ENCODE measurements around the gene RXRB. TPM values are rescaled to one million over a fixed set of nuclear protein-coding genes. Genes with fewer than 3 reads are reported as not detected.

The RXRB gene
- total RNA-seq, 2 experiments from 2014 or later = 40.9 to 41.4 TPM

DNA sequence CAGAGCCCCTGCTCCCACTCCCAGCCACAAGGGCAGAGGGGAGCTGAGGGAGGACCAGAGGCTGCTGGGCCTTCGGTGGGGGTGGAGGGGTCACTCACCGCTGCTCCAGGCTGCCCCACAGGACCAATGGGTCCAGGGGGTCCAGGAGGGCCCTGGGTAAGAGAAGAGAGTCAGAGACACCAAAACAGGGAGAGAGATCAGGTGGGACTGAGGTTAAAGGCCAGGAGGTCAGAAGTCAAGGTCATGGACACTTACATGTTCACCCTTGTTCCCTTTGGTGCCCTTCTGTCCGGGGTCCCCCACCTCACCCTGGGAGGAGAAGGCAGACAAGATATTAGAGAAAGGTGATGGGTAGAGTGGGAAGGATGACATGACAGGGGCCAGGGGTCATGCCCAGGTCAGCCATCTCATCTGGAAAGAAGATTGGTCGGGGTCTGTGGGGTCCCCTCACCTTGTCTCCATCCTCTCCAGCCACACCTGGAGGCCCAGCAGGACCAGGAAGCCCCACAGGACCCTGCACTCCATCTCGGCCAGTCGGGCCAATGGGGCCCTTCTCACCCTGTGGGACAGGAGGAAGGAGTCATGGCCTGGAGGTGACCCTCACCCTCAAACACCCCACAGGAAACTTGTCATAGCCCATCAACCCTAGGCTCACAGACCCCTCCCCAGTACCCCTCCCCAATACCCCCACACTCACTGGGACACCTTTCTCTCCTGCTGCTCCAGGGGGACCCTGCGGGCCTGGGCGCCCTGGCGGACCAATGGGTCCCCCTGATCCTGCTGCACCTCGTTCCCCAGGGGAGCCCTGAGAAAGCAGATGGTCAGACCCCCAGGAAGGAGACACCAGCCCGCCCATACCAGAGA, 29.2 kb downstream of the RXRB start:
- Mint-ChIP-seq H3K4me1 (ENCODE audit: low read depth) (no peaks in the 10 kb centered on the region), H3K4me3 (no peak overlapping the region), H3K27me3 (peaks cover 7% of the 10 kb centered on the region), H3K9me3 (no peaks in the 10 kb centered on the region), H3K27ac (no peak overlapping the region), H3K36me3 (no peaks in the 10 kb centered on the region)
- intact Hi-C loops (cut with micrococcal nuclease) = no loop called here
- ChIA-PET CTCF (interaction anchor here (1.3 to 4.0 kb wide), 2 partner anchors 10 kb away, joined by 3 to 18 read pairs; no protein-coding TSS in a partner anchor), POLR2A (no interaction called here)
- no peak for DNase-seq

DNA sequence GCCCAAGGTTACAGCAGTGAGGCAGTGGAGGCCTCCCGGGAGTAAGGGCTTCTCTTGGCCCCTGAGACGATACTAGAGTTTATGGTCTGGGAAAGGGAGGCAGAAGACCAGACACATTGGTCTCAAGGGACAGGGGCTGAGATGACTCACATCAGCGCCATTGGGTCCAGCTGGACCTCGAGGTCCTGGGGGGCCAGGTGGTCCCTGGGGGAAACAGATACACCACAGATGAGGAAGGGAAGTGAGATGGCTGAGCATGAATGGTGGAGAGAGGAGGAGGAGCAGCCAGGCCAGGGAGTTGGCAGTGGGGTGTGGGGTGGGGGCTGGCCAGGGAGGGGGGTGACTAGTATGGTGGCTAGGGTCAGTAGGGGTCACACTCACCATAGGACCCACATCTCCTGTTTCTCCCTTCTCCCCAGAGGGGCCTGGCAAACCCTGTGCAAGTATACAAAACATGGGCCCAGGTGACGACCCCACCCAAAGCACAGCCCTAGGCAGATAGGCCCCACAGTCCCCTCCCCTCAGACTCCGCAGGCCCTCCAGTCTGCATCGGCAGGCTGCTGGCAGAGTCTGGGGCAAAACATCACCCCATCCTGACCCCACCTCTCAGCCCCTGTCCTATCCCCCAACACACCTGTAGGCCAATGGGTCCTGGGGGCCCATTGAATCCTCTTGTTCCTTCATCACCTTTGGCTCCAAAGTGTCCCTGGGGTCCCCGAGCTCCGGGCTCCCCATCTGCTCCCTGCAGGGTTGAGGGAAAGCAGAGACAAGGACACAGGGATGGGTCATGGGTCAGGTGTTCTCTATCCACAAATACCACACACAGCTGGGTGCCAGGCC, 30.1 kb downstream of the RXRB start:
- ChIA-PET POLR2A (no interaction called here), CTCF (interaction anchor here (1.3 kb wide), 1 partner anchor 9 kb away, joined by 3 read pairs; no protein-coding TSS in a partner anchor)
- Mint-ChIP-seq H3K36me3 (no peaks in the 10 kb centered on the region), H3K4me1 (ENCODE audit: low read depth) (no peaks in the 10 kb centered on the region), H3K27me3 (peaks cover 5% of the 10 kb centered on the region), H3K9me3 (no peaks in the 10 kb centered on the region), H3K4me3 (no peak overlapping the region), H3K27ac (no peak overlapping the region)
- intact Hi-C loops (cut with micrococcal nuclease) = no loop called here
- DNase-seq = no peak

DNA sequence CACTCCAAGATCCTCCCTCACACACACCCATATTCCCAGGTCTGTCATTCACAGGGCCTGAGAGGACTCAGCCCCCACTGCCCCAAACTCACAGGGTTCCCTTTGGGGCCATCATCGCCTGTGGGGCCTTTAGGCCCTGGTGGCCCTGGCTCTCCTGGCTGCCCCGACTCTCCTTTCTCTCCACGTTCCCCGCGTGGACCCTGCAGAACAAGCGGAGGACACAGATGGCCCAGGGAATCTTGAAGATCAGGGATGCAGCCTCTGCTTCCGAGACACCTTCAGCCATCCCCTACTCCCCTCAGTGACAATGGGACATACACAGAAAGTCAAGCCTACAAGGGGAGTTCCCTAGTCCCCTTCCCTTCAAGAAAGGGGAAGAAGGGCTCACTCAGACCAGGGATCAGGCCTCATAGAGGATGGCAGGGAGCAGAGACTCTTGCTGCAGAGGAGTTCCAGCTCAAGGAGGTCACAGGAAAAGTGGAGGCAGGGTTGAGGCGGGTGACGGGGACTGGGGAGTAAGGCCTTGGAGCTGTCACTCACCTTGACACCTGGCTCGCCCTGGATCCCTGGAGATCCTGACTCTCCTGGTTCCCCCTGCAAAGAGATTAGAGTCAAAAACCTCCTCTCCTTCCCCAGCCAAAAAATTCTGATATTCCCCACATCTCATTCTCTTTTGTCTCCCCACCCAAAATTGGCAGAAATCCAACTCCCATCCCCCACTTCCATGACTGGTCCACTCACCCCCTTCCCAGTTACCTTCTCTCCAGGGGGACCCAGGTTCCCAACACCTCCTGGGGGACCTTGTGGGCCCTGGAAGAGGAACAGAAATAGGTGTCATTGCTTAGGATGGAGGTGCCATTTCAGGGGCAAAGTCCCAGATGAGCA, 30.9 kb downstream of the RXRB start:
- no peak for DNase-seq
- no peaks in the 10 kb centered on the region for H3K4me1 Mint-ChIP-seq (ENCODE audit: low read depth)
- H3K9me3 Mint-ChIP-seq = no peaks in the 10 kb centered on the region
- intact Hi-C loops (cut with micrococcal nuclease) = no loop called here
- ChIA-PET POLR2A (no interaction called here), CTCF (interaction anchor here (1.3 kb wide), 1 partner anchor 8 kb away, joined by 3 read pairs; no protein-coding TSS in a partner anchor)
- H3K27me3 Mint-ChIP-seq = peaks cover 5% of the 10 kb centered on the region
- H3K27ac Mint-ChIP-seq = no peak overlapping the region
- no peaks in the 10 kb centered on the region for H3K36me3 Mint-ChIP-seq
- H3K4me3 Mint-ChIP-seq = no peak overlapping the region

DNA sequence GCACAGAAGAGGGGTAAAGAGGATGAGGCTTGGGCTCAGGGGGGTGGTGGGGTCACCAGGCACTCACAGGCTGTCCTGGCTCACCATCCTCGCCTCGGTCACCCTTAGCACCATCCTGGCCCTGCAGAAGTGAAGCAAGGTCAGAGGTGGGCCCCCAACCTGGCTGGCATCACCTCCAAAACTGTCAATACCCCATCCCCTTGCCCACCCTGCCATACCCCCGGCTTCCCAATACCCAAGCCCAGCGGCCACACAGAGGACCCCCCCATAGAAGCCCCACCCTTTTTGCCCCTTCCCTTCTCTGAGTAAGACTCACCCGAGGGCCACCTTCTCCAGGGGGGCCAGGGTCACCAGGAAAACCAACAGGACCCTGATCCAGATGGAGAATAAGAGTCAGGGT, 31.8 kb downstream of the RXRB start:
- no peaks in the 10 kb centered on the region for H3K4me1 Mint-ChIP-seq (ENCODE audit: low read depth)
- CTCF ChIA-PET = no interaction called here
- peaks cover 7% of the 10 kb centered on the region for H3K27me3 Mint-ChIP-seq
- H3K4me3 Mint-ChIP-seq = no peak overlapping the region
- no peaks in the 10 kb centered on the region for H3K9me3 Mint-ChIP-seq
- POLR2A ChIA-PET = no interaction called here
- DNase-seq = no peak
- no peak overlapping the region for H3K27ac Mint-ChIP-seq
- H3K36me3 Mint-ChIP-seq = no peaks in the 10 kb centered on the region
- intact Hi-C loops (cut with micrococcal nuclease) = no loop called here

DNA sequence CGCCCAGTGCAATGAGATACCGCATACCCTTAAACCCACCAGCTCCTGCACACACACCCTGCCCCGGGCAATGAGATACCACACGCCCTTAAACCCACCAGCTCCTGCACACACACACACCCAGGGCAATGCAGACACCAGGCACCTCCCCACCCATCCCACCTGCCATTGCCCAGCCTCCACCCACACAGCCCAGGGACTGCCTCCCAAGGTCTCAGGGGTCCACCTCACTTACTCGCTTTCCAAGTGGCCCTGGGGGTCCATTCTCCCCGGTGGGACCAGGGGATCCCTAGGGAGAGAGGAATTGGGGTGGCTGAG, 32.2 kb downstream of the RXRB start:
- no peaks in the 10 kb centered on the region for H3K4me1 Mint-ChIP-seq (ENCODE audit: low read depth)
- H3K27me3 Mint-ChIP-seq = peaks cover 6% of the 10 kb centered on the region
- intact Hi-C loops (cut with micrococcal nuclease) = no loop called here
- POLR2A ChIA-PET = no interaction called here
- no peaks in the 10 kb centered on the region for H3K36me3 Mint-ChIP-seq
- H3K4me3 Mint-ChIP-seq = no peak overlapping the region
- no peak for DNase-seq
- H3K27ac Mint-ChIP-seq = no peak overlapping the region
- H3K9me3 Mint-ChIP-seq = no peaks in the 10 kb centered on the region
- CTCF ChIA-PET = no interaction called here

DNA sequence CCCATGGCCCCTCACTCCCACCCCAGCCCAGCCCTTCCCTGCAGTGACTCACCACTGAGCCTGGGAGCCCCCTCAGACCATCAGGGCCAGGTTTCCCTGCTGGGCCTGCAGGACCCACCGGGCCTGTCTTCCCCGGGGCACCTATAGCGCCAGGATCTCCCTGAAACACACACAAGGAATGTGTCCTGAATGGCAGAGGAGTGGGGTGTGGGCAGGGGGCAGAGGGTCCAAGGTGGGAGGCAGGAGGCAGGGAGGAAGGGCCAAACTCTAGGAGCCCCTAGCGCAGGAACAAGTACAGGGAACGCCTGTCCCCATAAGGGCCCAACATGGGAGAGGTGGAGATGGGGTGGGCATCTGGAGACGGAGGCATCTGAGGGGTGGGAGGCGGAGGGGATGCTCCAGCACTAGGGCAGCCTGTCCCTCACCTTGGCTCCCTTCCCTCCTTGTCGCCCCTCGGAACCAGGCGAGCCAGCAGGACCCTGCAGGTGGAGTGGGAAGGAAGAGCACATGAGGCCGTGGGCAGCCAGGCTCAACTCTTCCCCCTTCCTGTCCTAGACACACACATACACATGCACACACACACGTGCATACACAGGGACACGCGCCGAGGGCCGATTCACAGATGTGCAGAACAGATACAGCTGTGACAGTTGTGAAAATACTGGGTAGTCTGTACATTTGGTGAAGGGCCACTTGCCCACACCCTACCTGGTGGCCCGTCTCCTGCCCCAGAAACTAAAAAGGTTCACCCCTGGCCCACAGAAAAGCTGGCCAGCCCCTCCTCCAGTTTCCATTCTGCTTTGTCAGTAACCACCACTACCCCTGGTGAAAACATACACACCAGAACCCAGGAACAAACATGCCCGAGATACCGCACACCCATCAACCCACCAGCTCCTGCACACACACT, 32.8 kb downstream of the RXRB start:
- no peaks in the 10 kb centered on the region for H3K9me3 Mint-ChIP-seq
- H3K36me3 Mint-ChIP-seq = no peaks in the 10 kb centered on the region
- ChIA-PET POLR2A (no interaction called here), CTCF (no interaction called here)
- DNase-seq = no peak
- peaks cover 2% of the 10 kb centered on the region for H3K27me3 Mint-ChIP-seq
- H3K4me1 Mint-ChIP-seq (ENCODE audit: low read depth) = no peaks in the 10 kb centered on the region
- H3K4me3 Mint-ChIP-seq = no peak overlapping the region
- H3K27ac Mint-ChIP-seq = no peak overlapping the region
- intact Hi-C loops (cut with micrococcal nuclease) = no loop called here

DNA sequence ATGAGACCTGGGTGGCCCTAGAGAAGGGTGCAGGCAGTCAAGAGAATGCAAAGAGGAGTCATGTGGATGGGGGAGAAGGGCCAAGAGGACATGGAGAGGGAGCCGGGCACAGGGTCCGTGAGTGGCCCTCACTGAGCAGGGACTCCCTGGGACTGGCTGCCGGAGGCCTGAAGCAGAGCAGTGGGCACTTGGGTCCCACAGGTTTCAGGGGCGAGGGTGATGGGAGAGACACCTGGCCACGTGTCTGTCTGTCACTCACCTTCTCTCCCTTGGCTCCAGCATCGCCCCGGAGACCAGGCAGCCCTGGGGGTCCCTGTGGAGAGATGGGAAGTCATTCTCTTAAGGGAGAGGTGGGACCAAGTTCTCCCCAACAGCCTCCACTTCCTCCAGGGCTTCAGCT, 33.7 kb downstream of the RXRB start:
- H3K9me3 Mint-ChIP-seq = no peaks in the 10 kb centered on the region
- H3K27ac Mint-ChIP-seq = no peak overlapping the region
- H3K36me3 Mint-ChIP-seq = no peaks in the 10 kb centered on the region
- POLR2A ChIA-PET = no interaction called here
- no peak overlapping the region for H3K4me3 Mint-ChIP-seq
- peaks cover 2% of the 10 kb centered on the region for H3K27me3 Mint-ChIP-seq
- no peak for DNase-seq
- CTCF ChIA-PET = no interaction called here
- intact Hi-C loops (cut with micrococcal nuclease) = no loop called here
- H3K4me1 Mint-ChIP-seq (ENCODE audit: low read depth) = peaks cover 3% of the 10 kb centered on the region

DNA sequence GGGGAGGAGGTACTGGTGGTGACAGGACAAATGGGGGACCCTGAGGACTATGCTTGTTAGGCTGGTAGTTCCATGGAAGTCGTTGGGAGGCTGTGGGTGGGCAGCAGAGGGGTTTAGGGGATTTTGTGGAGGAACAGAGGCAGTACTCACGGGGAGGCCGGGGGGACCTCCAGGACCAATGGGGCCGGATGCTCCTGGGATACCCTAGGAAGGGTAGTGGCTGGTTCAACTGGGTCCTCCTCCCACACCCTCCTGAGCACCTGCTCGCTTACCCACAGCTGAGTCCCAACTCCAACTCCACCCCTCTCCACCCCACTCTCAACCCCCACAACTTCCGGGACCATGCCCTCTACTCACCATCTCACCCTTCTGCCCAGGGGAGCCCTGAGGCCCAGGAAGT, 34.1 kb downstream of the RXRB start:
- no peaks in the 10 kb centered on the region for H3K36me3 Mint-ChIP-seq
- DNase-seq = no peak
- no peaks in the 10 kb centered on the region for H3K9me3 Mint-ChIP-seq
- ChIA-PET POLR2A (no interaction called here), CTCF (no interaction called here)
- H3K4me3 Mint-ChIP-seq = no peak overlapping the region
- peaks cover 2% of the 10 kb centered on the region for H3K27me3 Mint-ChIP-seq
- no peak overlapping the region for H3K27ac Mint-ChIP-seq
- H3K4me1 Mint-ChIP-seq (ENCODE audit: low read depth) = peaks cover 8% of the 10 kb centered on the region
- intact Hi-C loops (cut with micrococcal nuclease) = no loop called here

DNA sequence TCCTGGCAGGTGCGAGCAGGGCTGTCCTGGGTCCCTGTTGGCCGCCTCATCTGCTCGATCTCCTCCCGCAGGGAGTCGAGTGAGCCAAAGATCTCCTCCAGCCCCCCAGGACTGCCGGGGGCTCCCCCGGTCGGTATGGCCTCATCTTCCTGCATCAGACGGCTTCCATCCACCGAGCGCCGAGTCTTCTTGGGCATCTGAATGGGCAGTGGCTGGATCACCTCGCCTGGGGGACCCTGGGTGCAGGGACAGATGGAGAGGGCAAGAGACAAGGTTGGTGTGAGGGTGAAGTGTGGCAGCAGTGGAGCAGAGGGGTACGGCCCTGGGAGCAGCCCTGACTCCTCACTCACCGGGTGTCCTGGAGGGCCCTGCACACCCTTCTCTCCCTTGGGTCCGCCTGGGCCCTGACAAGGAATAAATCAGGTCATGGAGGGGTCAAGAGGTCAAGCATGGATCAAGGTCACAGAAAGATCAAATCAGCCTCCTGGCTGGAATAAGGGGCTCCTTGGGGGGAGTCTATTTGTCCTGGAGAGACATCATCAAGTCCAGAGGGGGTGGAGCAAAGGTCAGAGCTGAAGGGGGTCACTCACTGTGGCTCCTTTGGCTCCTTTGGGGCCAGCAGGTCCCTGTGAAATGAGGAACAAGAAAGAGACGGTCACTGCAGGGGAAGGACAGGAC, 34.7 kb downstream of the RXRB start:
- H3K4me1 Mint-ChIP-seq (ENCODE audit: low read depth) = peaks cover 13% of the 10 kb centered on the region
- intact Hi-C loops (cut with micrococcal nuclease) = no loop called here
- no peak for DNase-seq
- no peak overlapping the region for H3K4me3 Mint-ChIP-seq
- H3K27me3 Mint-ChIP-seq = peaks cover 3% of the 10 kb centered on the region
- H3K36me3 Mint-ChIP-seq = no peaks in the 10 kb centered on the region
- no peaks in the 10 kb centered on the region for H3K9me3 Mint-ChIP-seq
- no peak overlapping the region for H3K27ac Mint-ChIP-seq
- ChIA-PET CTCF (interaction anchor here (7.6 kb wide), 1 partner anchor 83 kb away, joined by 101 read pairs; no protein-coding TSS in a partner anchor), POLR2A (no interaction called here)

DNA sequence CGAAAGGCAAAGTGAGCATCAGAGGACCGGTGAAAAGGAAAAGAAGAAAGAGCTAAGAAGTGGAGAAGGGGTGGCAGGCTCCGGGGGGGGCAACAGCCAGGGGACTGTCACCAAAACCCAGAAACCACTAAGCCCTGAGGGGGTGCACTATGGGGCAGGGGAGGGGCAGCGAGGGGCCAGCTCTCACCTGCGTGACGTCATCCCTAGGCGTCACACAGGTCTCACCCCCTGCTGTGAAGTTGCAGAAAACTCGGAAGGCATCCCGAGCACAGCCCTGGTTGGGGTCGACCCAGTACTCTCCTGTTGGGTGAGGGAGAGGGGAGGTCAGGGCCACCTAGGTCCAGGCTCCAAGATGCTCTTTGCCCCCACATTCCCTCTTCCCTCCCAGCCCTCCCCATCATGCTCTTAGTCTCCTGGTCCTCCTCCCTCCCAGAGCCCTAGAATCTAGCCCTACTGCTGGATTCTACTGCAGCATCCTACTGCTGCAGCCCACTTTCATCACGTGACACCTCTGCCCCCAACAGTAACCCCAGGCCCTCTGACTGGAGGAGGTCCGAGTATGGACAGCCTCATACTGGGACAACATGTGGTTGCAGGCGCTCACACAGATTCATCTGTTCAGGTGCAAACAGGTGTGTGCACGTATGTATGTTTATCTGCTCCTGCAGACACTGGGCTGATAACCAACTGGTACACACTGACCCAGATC, 35.6 kb downstream of the RXRB start:
- Mint-ChIP-seq H3K27ac (no peak overlapping the region), H3K4me3 (no peak overlapping the region), H3K27me3 (peaks cover 5% of the 10 kb centered on the region), H3K36me3 (no peaks in the 10 kb centered on the region), H3K4me1 (ENCODE audit: low read depth) (peaks cover 13% of the 10 kb centered on the region), H3K9me3 (no peaks in the 10 kb centered on the region)
- ChIA-PET POLR2A (no interaction called here), CTCF (interaction anchor here (0.7 to 7.6 kb wide), 2 partner anchors 24 to 83 kb away, joined by 3 to 101 read pairs; no protein-coding TSS in a partner anchor)
- intact Hi-C loops (cut with micrococcal nuclease) = no loop called here
- DNase-seq = no peak

Data from activated CD4-positive, alpha-beta memory T cell treated with anti-CD3 and anti-CD28 coated beads for 36 hours (primary cell).